SK-N-SH treated with all-trans-retinoic acid at 6 μM for 48 hours (cell line): ENCODE results near the gene TLX1.
A peak's percentile ranks its signal among the peaks of the same experiment; 100 is the strongest.

Experiments used
- ATAC-seq: fragments of 200-7000 bp; cut with Tn5 transposase; 3 replicates; pipeline ENCODE4 v1.9.1; 2020; ENCODE audit warnings: mild to moderate bottlenecking, moderate library complexity
- CSDC2 ChIP-seq: fragments of 250-450 bp; sonication (Bioruptor Pico); IDR thresholded peaks from 2 replicates; pipeline ENCODE4 v1.5.0; 2020; ENCODE audit warnings: mild to moderate bottlenecking, moderate library complexity
- ESRRG ChIP-seq: fragments of 250-450 bp; sonication (Bioruptor Pico); IDR thresholded peaks from 2 replicates; pipeline ENCODE4 v1.6.1; 2021; ENCODE audit warnings: mild to moderate bottlenecking
- GLIS3 ChIP-seq: fragments of 250-450 bp; sonication (Bioruptor Pico); IDR thresholded peaks from 2 replicates; pipeline ENCODE4 v1.5.0; 2020; ENCODE audit warnings: mild to moderate bottlenecking, moderate library complexity
- ISL1 ChIP-seq: fragments of 250-450 bp; sonication (Bioruptor Pico); IDR thresholded peaks from 2 replicates; pipeline ENCODE4 v2.1.2; 2022; ENCODE audit warnings: mild to moderate bottlenecking, moderate library complexity
- OSR1 ChIP-seq: fragments of 250-450 bp; sonication (Bioruptor Pico); IDR thresholded peaks from 2 replicates; pipeline ENCODE4 v1.8.0; 2022; ENCODE audit warnings: moderate library complexity, mild to moderate bottlenecking, inconsistent platforms
- PPARA ChIP-seq: fragments of 250-450 bp; sonication (Bioruptor Pico); IDR thresholded peaks from 2 replicates; pipeline ENCODE4 v1.5.0; 2020; ENCODE audit warnings: mild to moderate bottlenecking, borderline replicate concordance
- RARB ChIP-seq: fragments of 250-450 bp; sonication (Bioruptor Pico); IDR thresholded peaks from 2 replicates; pipeline ENCODE4 v1.8.0; 2021; ENCODE audit warnings: mild to moderate bottlenecking, moderate library complexity
- SNAI2 ChIP-seq: fragments of 250-450 bp; sonication (Bioruptor Pico); IDR thresholded peaks from 2 replicates; pipeline ENCODE4 v1.5.0; 2020; ENCODE audit warnings: mild to moderate bottlenecking, moderate library complexity
- TCF4 ChIP-seq: fragments of 250-450 bp; sonication (Bioruptor Pico); IDR thresholded peaks from 2 replicates; pipeline ENCODE4 v1.8.0; 2021; ENCODE audit warnings: mild to moderate bottlenecking, moderate library complexity, borderline replicate concordance
- TOX ChIP-seq: fragments of 250-450 bp; sonication (Bioruptor Pico); IDR thresholded peaks from 2 replicates; pipeline ENCODE4 v1.8.0; 2021; ENCODE audit warnings: mild to moderate bottlenecking, moderate library complexity, borderline replicate concordance
- ZC3H10 ChIP-seq: fragments of 250-450 bp; sonication (Bioruptor Pico); IDR thresholded peaks from 2 replicates; pipeline ENCODE4 v1.5.1; 2021; ENCODE audit warnings: mild to moderate bottlenecking, moderate library complexity
- ZFP3 ChIP-seq: fragments of 250-450 bp; sonication (Bioruptor Pico); IDR thresholded peaks from 2 replicates; pipeline ENCODE4 v1.5.0; 2020; ENCODE audit warnings: mild to moderate bottlenecking, moderate library complexity
- ZFP30 ChIP-seq: fragments of 450-650 bp; formaldehyde crosslinking; IDR thresholded peaks from 2 replicates; pipeline ENCODE4 v1.5.0; 2022; ENCODE audit warnings: mild to moderate bottlenecking, moderate library complexity
- ZNF565 ChIP-seq: fragments of 450-650 bp; formaldehyde crosslinking; conservative IDR thresholded peaks from 2 replicates; pipeline ENCODE4 v1.5.0; 2020; ENCODE audit warnings: low read depth, mild to moderate bottlenecking, moderate library complexity
- ZNF70 ChIP-seq: fragments of 450-650 bp; formaldehyde crosslinking; IDR thresholded peaks from 2 replicates; pipeline ENCODE4 v1.5.0; 2020; ENCODE audit warnings: mild to moderate bottlenecking, moderate library complexity
- ZNF8 ChIP-seq: fragments of 450-650 bp; formaldehyde crosslinking; IDR thresholded peaks from 2 replicates; pipeline ENCODE4 v1.5.0; 2020; ENCODE audit warnings: mild to moderate bottlenecking, moderate library complexity
- TF ChIP-seq, protein P1 (sequence below): fragments of 250-450 bp; sonication (Bioruptor Pico); IDR thresholded peaks from 2 replicates; pipeline ENCODE4 v1.5.1; 2020; ENCODE audit warnings: low read depth, mild to moderate bottlenecking, moderate library complexity
- TF ChIP-seq, protein P2 (sequence below): fragments of 250-450 bp; sonication (Bioruptor Pico); IDR thresholded peaks from 2 replicates; pipeline ENCODE4 v1.8.0; 2020; ENCODE audit warnings: mild to moderate bottlenecking, moderate library complexity, borderline replicate concordance
- TF ChIP-seq, protein P3 (sequence below): fragments of 250-450 bp; sonication (Bioruptor Pico); IDR thresholded peaks from 2 replicates; pipeline ENCODE4 v1.8.0; 2021; ENCODE audit warnings: low read depth, mild to moderate bottlenecking, moderate library complexity, borderline replicate concordance

The TLX1 gene

DNA sequence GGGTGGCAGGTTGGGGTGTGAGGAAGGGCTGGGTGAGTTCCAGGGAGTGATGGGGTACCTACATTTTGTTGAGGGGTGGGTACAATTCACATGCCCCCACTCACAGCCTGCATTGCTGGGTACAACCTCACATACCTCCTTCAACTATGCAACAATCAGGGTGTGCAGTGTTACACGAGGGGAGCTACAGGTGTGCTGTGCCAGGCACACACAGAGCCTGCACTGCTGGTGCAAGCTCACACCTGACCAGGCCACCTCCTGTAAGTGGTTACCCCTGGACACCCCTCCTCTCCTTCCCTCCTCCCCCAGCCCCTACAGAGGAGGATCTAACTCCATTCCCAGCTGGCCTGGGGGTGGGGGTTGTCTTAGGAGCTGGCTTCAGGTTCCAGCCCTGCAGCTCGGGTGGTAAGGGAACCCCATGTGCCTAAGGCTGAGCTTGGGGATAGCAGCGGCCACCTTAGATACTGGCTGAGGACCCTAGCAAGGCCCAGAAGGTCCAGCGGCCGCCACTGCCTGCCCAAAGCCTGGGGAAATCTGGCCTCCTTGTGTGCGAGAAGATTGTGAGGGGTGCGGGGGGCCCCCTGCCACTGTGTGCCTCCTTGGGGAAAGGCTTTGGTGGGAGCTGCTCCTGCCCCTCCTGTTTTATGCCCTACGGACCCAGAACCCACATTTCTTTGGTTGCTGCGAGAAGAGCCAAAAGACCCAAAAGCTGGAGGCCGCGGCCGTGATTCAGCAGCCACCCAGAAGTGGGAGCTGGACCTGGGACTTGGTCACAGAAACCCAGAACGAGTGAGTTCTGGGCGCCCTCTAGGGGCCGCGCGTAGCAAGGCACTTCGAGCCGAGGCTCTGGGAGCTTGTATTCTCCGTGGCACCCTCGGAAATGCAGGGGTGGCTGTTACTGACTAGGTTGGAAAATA lies 10.8 kb downstream of the TLX1 start:
- peak; percentile 93 for ATAC-seq
- TF ChIP-seq, protein P1, sequence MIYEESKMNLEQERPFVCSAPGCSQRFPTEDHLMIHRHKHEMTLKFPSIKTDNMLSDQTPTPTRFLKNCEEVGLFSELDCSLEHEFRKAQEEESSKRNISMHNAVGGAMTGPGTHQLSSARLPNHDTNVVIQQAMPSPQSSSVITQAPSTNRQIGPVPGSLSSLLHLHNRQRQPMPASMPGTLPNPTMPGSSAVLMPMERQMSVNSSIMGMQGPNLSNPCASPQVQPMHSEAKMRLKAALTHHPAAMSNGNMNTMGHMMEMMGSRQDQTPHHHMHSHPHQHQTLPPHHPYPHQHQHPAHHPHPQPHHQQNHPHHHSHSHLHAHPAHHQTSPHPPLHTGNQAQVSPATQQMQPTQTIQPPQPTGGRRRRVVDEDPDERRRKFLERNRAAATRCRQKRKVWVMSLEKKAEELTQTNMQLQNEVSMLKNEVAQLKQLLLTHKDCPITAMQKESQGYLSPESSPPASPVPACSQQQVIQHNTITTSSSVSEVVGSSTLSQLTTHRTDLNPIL (CRISPR knock-in tag): no peak
- TF ChIP-seq, protein P2, sequence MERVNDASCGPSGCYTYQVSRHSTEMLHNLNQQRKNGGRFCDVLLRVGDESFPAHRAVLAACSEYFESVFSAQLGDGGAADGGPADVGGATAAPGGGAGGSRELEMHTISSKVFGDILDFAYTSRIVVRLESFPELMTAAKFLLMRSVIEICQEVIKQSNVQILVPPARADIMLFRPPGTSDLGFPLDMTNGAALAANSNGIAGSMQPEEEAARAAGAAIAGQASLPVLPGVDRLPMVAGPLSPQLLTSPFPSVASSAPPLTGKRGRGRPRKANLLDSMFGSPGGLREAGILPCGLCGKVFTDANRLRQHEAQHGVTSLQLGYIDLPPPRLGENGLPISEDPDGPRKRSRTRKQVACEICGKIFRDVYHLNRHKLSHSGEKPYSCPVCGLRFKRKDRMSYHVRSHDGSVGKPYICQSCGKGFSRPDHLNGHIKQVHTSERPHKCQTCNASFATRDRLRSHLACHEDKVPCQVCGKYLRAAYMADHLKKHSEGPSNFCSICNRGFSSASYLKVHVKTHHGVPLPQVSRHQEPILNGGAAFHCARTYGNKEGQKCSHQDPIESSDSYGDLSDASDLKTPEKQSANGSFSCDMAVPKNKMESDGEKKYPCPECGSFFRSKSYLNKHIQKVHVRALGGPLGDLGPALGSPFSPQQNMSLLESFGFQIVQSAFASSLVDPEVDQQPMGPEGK (CRISPR knock-in tag): no peak

DNA sequence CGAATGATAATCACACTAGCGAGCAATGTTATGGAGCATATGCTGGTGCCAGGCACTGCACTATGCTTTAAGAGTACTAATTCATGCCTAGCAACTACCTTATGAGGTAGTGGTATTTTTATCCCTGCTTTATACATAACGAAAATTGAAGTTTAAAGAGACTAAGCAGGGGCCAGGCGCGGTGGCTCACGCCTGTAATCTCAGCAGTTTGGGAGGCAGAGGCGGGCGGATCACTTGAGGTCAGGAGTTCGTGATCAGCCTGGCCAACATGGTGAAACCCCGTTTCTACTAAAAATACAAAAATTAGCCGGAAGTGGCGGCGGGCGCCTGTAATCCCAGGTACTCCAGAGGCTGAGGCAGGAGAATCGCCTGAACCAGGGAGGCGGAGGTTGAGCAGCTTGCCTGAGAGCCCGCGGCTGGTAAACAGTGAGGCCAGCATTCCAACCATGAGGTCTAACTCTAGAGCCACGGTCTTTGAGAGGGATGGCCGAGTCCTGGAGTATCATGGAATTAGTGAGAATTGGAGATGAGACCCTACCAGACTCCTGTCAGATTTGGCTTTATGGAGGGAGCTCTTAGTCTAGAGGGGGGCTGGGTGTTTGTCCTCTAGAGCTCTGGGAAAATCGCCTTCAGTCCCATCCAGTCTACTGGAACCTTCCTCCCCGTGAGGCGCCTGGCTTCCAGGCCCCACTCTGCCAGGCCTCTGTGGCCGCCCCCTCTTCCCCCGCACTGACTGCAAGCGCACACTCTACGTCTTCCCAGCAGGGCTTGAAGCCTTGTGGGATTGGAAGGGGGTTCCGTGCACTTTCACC lies 11.6 kb downstream of the TLX1 start:
- peak; percentile 7 for ATAC-seq
- TF ChIP-seq ZFP3 (CRISPR knock-in tag): no peak
- TF ChIP-seq ZNF8: no peak
- TF ChIP-seq, protein P2 (CRISPR knock-in tag): no peak
- no peak for TF ChIP-seq ZNF565 (CRISPR knock-in tag)
- no peak for TF ChIP-seq GLIS3 (CRISPR knock-in tag)
- no peak for TF ChIP-seq ESRRG
- TF ChIP-seq, protein P1 (CRISPR knock-in tag): no peak
- TF ChIP-seq OSR1: no peak
- TF ChIP-seq ZC3H10 (CRISPR knock-in tag): no peak
- no peak for TF ChIP-seq TCF4 (CRISPR knock-in tag)
- no peak for TF ChIP-seq ZNF70
- TF ChIP-seq ISL1 (CRISPR knock-in tag): no peak

DNA sequence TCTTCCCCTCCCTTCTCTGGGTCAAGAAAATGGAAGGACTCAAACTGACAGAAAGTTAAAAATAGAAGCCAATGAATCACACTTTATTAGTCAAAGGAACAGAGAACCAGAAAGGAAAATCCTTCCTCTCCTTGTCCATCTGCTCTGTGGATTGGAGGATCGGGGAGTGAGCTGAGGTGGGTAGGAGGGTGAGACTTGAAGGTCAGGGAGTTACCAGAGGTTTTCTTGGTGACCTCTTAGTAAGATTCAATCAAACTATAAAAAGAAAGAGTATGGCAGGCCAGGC lies 12.2 kb downstream of the TLX1 start:
- no peak for ATAC-seq

DNA sequence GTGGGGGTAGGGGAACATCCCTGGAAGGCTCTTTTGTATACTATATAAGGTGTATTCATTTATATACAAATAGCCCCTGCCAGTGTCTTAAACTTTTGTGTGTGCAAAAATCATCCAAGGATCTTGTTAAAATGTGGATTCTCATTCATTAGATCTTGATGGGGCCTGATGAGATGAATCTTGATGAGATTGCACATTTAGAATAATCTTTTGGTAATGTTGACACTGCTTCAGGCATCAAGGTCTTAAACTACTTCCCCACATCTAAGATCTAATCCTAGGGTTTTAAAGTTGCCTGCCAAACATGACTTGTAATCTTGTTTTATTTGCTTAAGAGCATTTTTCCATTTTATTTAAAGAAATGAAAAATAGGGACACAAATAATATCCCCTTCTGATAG lies 13.0 kb downstream of the TLX1 start:
- no peak for ATAC-seq
- TF ChIP-seq TOX (CRISPR knock-in tag): no peak
- no peak for TF ChIP-seq ZFP3 (CRISPR knock-in tag)
- no peak for TF ChIP-seq ZNF70
- no peak for TF ChIP-seq ZFP30 (CRISPR knock-in tag)
- TF ChIP-seq CSDC2: no peak
- no peak for TF ChIP-seq ISL1 (CRISPR knock-in tag)
- TF ChIP-seq, protein P2 (CRISPR knock-in tag): no peak
- no peak for TF ChIP-seq GLIS3 (CRISPR knock-in tag)
- TF ChIP-seq ZNF565 (CRISPR knock-in tag): no peak
- TF ChIP-seq SNAI2 (CRISPR knock-in tag): no peak
- TF ChIP-seq, protein P3, sequence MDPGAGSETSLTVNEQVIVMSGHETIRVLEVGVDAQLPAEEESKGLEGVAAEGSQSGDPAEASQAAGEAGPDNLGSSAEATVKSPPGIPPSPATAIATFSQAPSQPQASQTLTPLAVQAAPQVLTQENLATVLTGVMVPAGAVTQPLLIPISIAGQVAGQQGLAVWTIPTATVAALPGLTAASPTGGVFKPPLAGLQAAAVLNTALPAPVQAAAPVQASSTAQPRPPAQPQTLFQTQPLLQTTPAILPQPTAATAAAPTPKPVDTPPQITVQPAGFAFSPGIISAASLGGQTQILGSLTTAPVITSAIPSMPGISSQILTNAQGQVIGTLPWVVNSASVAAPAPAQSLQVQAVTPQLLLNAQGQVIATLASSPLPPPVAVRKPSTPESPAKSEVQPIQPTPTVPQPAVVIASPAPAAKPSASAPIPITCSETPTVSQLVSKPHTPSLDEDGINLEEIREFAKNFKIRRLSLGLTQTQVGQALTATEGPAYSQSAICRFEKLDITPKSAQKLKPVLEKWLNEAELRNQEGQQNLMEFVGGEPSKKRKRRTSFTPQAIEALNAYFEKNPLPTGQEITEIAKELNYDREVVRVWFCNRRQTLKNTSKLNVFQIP (CRISPR knock-in tag): no peak
- no peak for TF ChIP-seq RARB (CRISPR knock-in tag)
- TF ChIP-seq, protein P1 (CRISPR knock-in tag): no peak
- no peak for TF ChIP-seq PPARA

More for the DNA sequence above, 12.2 kb downstream of the TLX1 start:
- TF ChIP-seq ZNF565 (CRISPR knock-in tag) (no peak), CSDC2 (no peak)
